GM13976 (cell line): ENCODE measurements around the gene COL11A2.

Experiments used
- DNase-seq: peaks from one replicate; pipeline ENCODE4 v3.0.0; 2012; ENCODE audit warnings: low spot score
- CTCF ChIP-seq: IDR thresholded peaks from 2 replicates; pipeline ENCODE4 v1.5.1; 2012; ENCODE audit warnings: borderline replicate concordance, mild to moderate bottlenecking; ENCODE audit not compliant: insufficient read depth; ENCODE audit errors: extremely low read depth, missing control alignments, control extremely low read depth
- in situ Hi-C: fragments of 300-500 bp; cut with MboI; formaldehyde crosslinking; loops from one replicate; pipeline ENCODE4 v1.12.0; 2022; ENCODE audit warnings: low sequenced_read_pairs, mixed read lengths, inconsistent platforms; ENCODE audit not compliant: unreplicated experiment

COL11A2 gene

GRCh38 chr6:33192671-33193602 lies 670 bp upstream of the COL11A2 start:
- no peak for DNase-seq
- in situ Hi-C loops = no loop called here
- TF ChIP-seq CTCF = no peak

- no peak for DNase-seq
- in situ Hi-C loops = no loop called here
- no peak for TF ChIP-seq CTCF
These were observed 723 bp downstream of the COL11A2 start for GRCh38 chr6:33191383-33192104.

GRCh38 chr6:33190504-33191107 lies 1.7 kb downstream of the COL11A2 start:
- no peak for DNase-seq
- no peak for TF ChIP-seq CTCF
- in situ Hi-C loops = no loop called here

GRCh38 chr6:33189625-33190448 lies 2.4 kb downstream of the COL11A2 start:
- DNase-seq = no peak
- in situ Hi-C loops = no loop called here
- no peak for TF ChIP-seq CTCF

- no peak for TF ChIP-seq CTCF
- DNase-seq = no peak
- in situ Hi-C loops = no loop called here
These were observed 3.1 kb downstream of the COL11A2 start for GRCh38 chr6:33189164-33189563.

GRCh38 chr6:33187809-33188208 lies 4.5 kb downstream of the COL11A2 start:
- no peak for DNase-seq
- in situ Hi-C loops = no loop called here
- TF ChIP-seq CTCF = no peak
